Ovary (tissue), 9 donors: ENCODE data around the gene C6orf15. TPM values are rescaled to one million over a fixed set of nuclear protein-coding genes. Genes with fewer than 3 reads are reported as not detected.
A peak's percentile ranks its signal among the peaks of the same experiment; 100 is the strongest.

Experiments used
- DNase-seq, 5 donors: peaks; one replicate each; pipeline ENCODE4 v3.0.0-alpha.2; 2019 to 2020
- H3K27ac ChIP-seq, 2 donors: fragments of 200-600 bp; one replicate each; pipeline versions ENCODE4 v1.5.1 to v1.8.0; 2019 to 2022
- H3K27me3 ChIP-seq: fragments of 200-600 bp; one replicate; pipeline ENCODE4 v1.8.0; 2022
- H3K36me3 ChIP-seq: fragments of 200-600 bp; sonication (generic); one replicate; pipeline ENCODE4 v1.5.1; 2019
- H3K4me1 ChIP-seq: one replicate; pipeline ENCODE4 v1.8.1; 2013; ENCODE audit warnings: mild to moderate bottlenecking, moderate library complexity; ENCODE audit not compliant: insufficient read depth
- H3K4me3 ChIP-seq: fragments of 200-600 bp; sonication (generic); one replicate; pipeline ENCODE4 v1.5.1; 2017
- H3K9me3 ChIP-seq, 2 donors: fragments of 200-600 bp in 1 of 2; sonication (generic) in 1 of 2; one replicate each; pipeline versions ENCODE4 v1.5.1 to v1.8.1; 2013 to 2019; ENCODE audit warnings: mild to moderate bottlenecking in 1 of 2, moderate library complexity in 1 of 2
- EP300 ChIP-seq: sonication (generic); formaldehyde crosslinking; IDR thresholded peaks from one replicate; pipeline ENCODE4 v1.6.1; 2017; ENCODE audit warnings: antibody characterized with exemption
- POLR2A ChIP-seq: fragments of 450-650 bp; IDR thresholded peaks from one replicate; pipeline ENCODE4 v1.6.1; 2017; ENCODE audit warnings: antibody characterized with exemption, mild to moderate bottlenecking, moderate library complexity
- WGBS, 3 donors: extraction: QIAGEN DNeasy Blood & Tissue Kit in 1 of 3; methylation state at CpG; one replicate each; pipeline versions ENCODE4 v1.1.5 to v1.1.7; 2013 to 2017; 5-methylcytosine and 5-hydroxymethylcytosine counted together
- intact Hi-C, 4 donors: fragments of 100-400 bp; cut with DNase I; formaldehyde crosslinking; loops; one replicate each; pipeline versions ENCODE4 v1.11.0 to v1.15.1; 2022 to 2023
- polyA plus RNA-seq, 2 donors: library from polyadenylated mRNA; stranded (reverse); fragments of 200-250 nt in 1 of 2; fragments of 350-450 nt in 1 of 2; fragmentation: Illumina TruSeq in 1 of 2; extraction: RNeasy Lipid Tissue Mini Kit (QIAGEN cat#74804) in 1 of 2; gene quantifications; one replicate each; pipeline ENCODE4 v1.2.3, GENCODE V29; 2013 to 2014
- total RNA-seq, 7 donors: library from RNA; depleted of rRNA in 2 of 7; stranded (reverse); fragments of >200 nt in 2 of 7; fragmentation: NEBNext Ultra II Directional in 3 of 7; extraction: Animal tissue kit (Norgen Biotek cat#: 25700) in 3 of 7; gene quantifications; one replicate each; pipeline versions ENCODE4 v1.1.0 to v1.2.4, GENCODE V29; 2016 to 2023
- TF ChIP-seq, protein P1 (sequence below), 3 donors: fragments of 450-650 bp in 2 of 3; fragments of 200-600 bp in 1 of 3; IDR thresholded peaks; one replicate each; pipeline versions ENCODE4 v1.5.1 to v1.8.0; 2016 to 2022; ENCODE audit warnings: antibody characterized with exemption in 3 of 3, mild to moderate bottlenecking in 1 of 3
- donor health status: DM: no; HTN: no; CAD: no; lungs with moderate emphysema.
- donor health status: DM: no; HTN: no; CAD: no.
- donor health status: Bipolar disorder and iron deficiency.
- donor health status: DM: yes; HTN: yes; CAD: no.
- donor health status: DM: no; HTN: no; CAD: no.
- donor health status: DM: yes; HTN: yes; CAD: no.

Gene C6orf15
- total and polyA plus RNA-seq, 9 donors: not detected

DNA sequence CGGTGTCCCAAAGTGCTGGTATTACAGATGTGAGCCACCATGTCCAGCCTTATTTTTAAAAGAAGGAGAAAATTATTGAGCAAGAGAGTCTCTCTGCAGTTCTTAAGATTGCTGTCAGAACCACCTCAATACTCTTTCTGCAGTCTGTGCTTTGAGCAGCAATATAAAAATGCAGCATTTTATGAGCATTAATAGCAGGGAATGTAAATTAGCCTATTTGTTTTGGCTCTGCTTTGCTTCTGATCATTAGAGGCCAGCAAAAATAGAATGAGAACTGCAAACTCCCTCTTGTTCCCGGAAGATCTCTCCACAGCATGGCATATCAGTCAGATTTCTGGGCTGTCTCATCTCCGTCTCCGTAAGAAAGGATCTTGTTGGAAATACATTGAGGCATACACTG, 35.8 kb downstream of the C6orf15 start:
- Histone ChIP-seq H3K4me3 (no peak overlapping the region), H3K36me3 (no peaks in the 10 kb centered on the region), H3K27me3 (no peaks in the 10 kb centered on the region), H3K4me1 (peaks cover 3% of the 10 kb centered on the region), H3K27ac (no peak overlapping the region), H3K9me3 (no peaks in the 10 kb centered on the region)
- WGBS, 3 donors: 52 to 67% (median 62%) methylated on average over 4 of the region's 4 CpGs
- DNase-seq: no peak
- intact Hi-C loops: loop anchor here in 2 of 4 donors (10.0 kb wide), 3 partner anchors 252 to 402 kb away; partner anchors contain the start of genes DHX16 (in 1 of the 2), FLOT1 (in 1 of the 2) and IER3 (in 1 of the 2)
- TF ChIP-seq, protein P1, sequence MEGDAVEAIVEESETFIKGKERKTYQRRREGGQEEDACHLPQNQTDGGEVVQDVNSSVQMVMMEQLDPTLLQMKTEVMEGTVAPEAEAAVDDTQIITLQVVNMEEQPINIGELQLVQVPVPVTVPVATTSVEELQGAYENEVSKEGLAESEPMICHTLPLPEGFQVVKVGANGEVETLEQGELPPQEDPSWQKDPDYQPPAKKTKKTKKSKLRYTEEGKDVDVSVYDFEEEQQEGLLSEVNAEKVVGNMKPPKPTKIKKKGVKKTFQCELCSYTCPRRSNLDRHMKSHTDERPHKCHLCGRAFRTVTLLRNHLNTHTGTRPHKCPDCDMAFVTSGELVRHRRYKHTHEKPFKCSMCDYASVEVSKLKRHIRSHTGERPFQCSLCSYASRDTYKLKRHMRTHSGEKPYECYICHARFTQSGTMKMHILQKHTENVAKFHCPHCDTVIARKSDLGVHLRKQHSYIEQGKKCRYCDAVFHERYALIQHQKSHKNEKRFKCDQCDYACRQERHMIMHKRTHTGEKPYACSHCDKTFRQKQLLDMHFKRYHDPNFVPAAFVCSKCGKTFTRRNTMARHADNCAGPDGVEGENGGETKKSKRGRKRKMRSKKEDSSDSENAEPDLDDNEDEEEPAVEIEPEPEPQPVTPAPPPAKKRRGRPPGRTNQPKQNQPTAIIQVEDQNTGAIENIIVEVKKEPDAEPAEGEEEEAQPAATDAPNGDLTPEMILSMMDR (IDR thresholded peaks at IDR 0.05): no peak
- TF ChIP-seq POLR2A (no peak), EP300 (no peak)

DNA sequence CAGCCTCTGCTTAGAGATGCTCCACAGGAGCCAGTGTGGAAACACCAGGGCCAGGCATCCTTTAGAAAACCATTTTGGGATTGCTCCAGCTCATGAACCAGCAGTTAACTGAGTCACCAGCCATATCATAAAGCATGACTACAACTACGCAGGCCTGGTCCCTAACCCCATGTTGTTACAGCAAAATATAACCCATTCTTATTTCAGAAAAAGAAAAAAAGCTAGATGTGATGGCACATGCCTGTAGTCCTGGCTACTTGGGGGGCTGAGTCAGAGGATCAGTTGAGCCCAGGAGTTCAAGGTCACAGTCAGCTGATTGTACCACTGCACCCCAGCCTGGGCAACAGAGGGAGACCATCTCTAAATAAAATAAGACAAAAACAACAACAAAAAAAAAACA, 36.8 kb downstream of the C6orf15 start:
- intact Hi-C loops: loop anchor here in 2 of 4 donors (10.0 kb wide), 3 partner anchors 251 to 401 kb away; partner anchors contain the start of genes DHX16 (in 1 of the 2), FLOT1 (in 1 of the 2) and IER3 (in 1 of the 2)
- Histone ChIP-seq H3K27me3 (no peaks in the 10 kb centered on the region), H3K27ac (no peak overlapping the region), H3K36me3 (no peaks in the 10 kb centered on the region), H3K9me3 (no peaks in the 10 kb centered on the region), H3K4me3 (no peak overlapping the region), H3K4me1 (peaks cover 3% of the 10 kb centered on the region)
- TF ChIP-seq POLR2A (no peak), EP300 (no peak)
- TF ChIP-seq, protein P1 (IDR thresholded peaks at IDR 0.05): no peak
- 54 to 67% (median 64%) methylated on average over 1 of the region's 1 CpG for WGBS, 3 donors
- DNase-seq: no peak

DNA sequence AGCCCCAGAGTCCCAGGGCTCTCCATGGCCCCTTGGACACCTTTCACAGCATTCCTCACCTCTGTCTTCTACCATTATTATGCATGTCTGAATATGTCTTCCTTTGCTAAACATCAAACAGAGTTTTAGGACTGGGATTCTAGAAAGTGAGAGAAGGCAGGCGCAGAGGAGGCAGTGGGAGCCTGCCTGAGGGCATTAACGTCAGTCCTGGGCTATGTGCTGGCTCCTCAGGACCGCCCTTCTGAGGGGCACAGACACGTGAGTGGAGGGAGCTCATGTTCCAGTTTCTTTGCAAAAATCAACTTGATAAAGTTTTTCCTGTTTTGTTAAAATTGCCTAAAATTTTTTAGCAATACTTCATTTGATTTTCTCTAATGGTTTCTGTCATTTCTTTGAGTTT, 38.0 kb downstream of the C6orf15 start:
- WGBS, 3 donors: 80 to 81% (median 81%) methylated on average over 4 of the region's 4 CpGs
- Histone ChIP-seq H3K36me3 (no peaks in the 10 kb centered on the region), H3K27ac (no peak overlapping the region), H3K4me1 (peaks cover under 1% of the 10 kb centered on the region), H3K27me3 (no peaks in the 10 kb centered on the region), H3K4me3 (no peak overlapping the region), H3K9me3 (no peaks in the 10 kb centered on the region)
- intact Hi-C loops: loop anchor here in 3 of 4 donors (5.0 to 10.0 kb wide), 6 partner anchors 157 to 400 kb away; partner anchors contain the start of genes DHX16 (in 1 of the 3), FLOT1 (in 1 of the 3) and IER3 (in 1 of the 3)
- TF ChIP-seq, protein P1 (IDR thresholded peaks at IDR 0.05): no peak
- no peak for TF ChIP-seq POLR2A
- no peak for TF ChIP-seq EP300
- no peak for DNase-seq

DNA sequence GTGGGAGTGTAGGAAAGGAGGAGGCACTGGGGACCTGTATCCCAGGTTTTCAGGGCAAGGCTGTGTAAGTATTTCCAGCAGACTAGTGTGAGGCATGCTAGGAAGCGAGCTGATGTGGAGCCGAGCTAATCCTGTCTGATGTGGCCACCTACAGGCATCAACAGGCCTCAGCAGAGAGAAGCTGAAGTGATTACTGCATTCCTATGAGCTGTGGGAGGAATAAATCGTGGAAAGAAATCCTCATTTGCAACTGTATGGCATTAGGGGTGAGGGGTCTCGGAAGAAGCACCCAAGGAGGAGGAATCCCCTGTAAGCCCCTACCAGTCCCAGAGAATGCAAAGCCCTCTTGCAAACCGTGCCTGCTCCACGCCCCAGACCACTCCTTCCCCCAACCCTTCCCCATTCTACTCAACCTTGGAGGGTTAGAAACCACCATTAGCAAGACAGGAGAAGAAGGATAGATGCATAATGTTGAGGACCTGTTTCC, 41.6 kb downstream of the C6orf15 start:
- Histone ChIP-seq H3K4me1 (no peaks in the 10 kb centered on the region), H3K9me3 (no peaks in the 10 kb centered on the region), H3K36me3 (no peaks in the 10 kb centered on the region), H3K4me3 (no peak overlapping the region), H3K27ac (no peak overlapping the region), H3K27me3 (no peaks in the 10 kb centered on the region)
- intact Hi-C loops: loop anchor here in 3 of 4 donors (2.0 to 10.0 kb wide), 7 partner anchors 153 to 396 kb away; partner anchors contain the start of genes DHX16 (in 1 of the 3), FLOT1 (in 1 of the 3) and IER3 (in 1 of the 3)
- DNase-seq: peak; percentile 46 to 58 (median 49)
- 18 to 21% (median 20%) methylated on average over 6 of the region's 6 CpGs for WGBS, 3 donors
- TF ChIP-seq POLR2A: no peak
- TF ChIP-seq, protein P1 (IDR thresholded peaks at IDR 0.05): peak in 2 of 3 donors; percentile 31 to 39
